Muscle of leg (tissue), 11 donors: Measurements from ENCODE around the gene MAP2K7. TPM values are rescaled to one million over a fixed set of nuclear protein-coding genes. Genes with fewer than 3 reads are reported as not detected.
"Not testable (repeated sequence)": the region's sequence is repeated elsewhere in the genome, so short reads cannot be mapped to it uniquely, and the experiment has no call there.

Source experiments
- DNase-seq: peaks from one replicate; pipeline ENCODE4 v3.0.0; 2013
- H3K27ac ChIP-seq: one replicate; pipeline ENCODE4 v1.5.1; 2013; ENCODE audit warnings: mild to moderate bottlenecking, low read length, control low read depth
- H3K27me3 ChIP-seq: one replicate; pipeline ENCODE4 v1.6.1; 2013; ENCODE audit warnings: low read length; ENCODE audit not compliant: control insufficient read depth, insufficient read depth
- H3K36me3 ChIP-seq: one replicate; pipeline ENCODE4 v1.6.1; 2013; ENCODE audit warnings: low read length; ENCODE audit not compliant: control insufficient read depth, insufficient read depth
- H3K4me1 ChIP-seq: one replicate; pipeline ENCODE4 v1.6.1; 2013; ENCODE audit warnings: low read length; ENCODE audit not compliant: control insufficient read depth, insufficient read depth
- H3K4me3 ChIP-seq: one replicate; pipeline ENCODE4 v1.5.1; 2013; ENCODE audit warnings: low read length, control low read depth
- H3K9me3 ChIP-seq: replicated peaks from 2 replicates; pipeline ENCODE4 v1.6.1; 2013; ENCODE audit warnings: low read depth, low read length; ENCODE audit not compliant: control insufficient read depth
- WGBS: methylation state at CpG from one replicate; pipeline ENCODE4 v1.1.5; 2013; ENCODE audit warnings: missing lambda C conversion rate; ENCODE audit not compliant: insufficient coverage; 5-methylcytosine and 5-hydroxymethylcytosine counted together
- polyA plus RNA-seq, 8 donors: library from polyadenylated mRNA; unstranded; fragments of 120-200 nt; gene quantifications; one replicate each; pipeline versions ENCODE4 v1.2.1 to v1.2.3, GENCODE V29; 2013; ENCODE audit warnings: inconsistent platforms in 1 of 8, low replicate concordance in 1 of 8; ENCODE audit not compliant: insufficient read length in 8 of 8, insufficient read depth in 1 of 8
- total RNA-seq: library from RNA; stranded (reverse); fragments of 120-200 nt; gene quantifications from one replicate; pipeline ENCODE4 v1.2.4, GENCODE V29; 2013

Gene MAP2K7
- total and polyA plus RNA-seq, 9 donors, result 8.0 to 26.9 (median 23.1) TPM

- no peaks in the 10 kb centered on the region for H3K9me3 ChIP-seq
These were observed 19.7 kb upstream of the MAP2K7 start for GRCh38 chr19:7883796-7884570.

GRCh38 chr19:7885818-7886217 is 17.9 kb upstream of the MAP2K7 start:
- no peaks in the 10 kb centered on the region for H3K9me3 ChIP-seq
- H3K27me3 ChIP-seq, result peaks cover 20% of the 10 kb centered on the region
- no peak for DNase-seq
- H3K27ac ChIP-seq, result no peak overlapping the region
- H3K36me3 ChIP-seq, result no peaks in the 10 kb centered on the region
- H3K4me1 ChIP-seq, result peaks cover 8% of the 10 kb centered on the region
- WGBS, result 81% methylated on average over 4 of the region's 8 CpGs
- no peak overlapping the region for H3K4me3 ChIP-seq

More at GRCh38 chr19:7883796-7884570, 19.7 kb upstream of the MAP2K7 start:
- Histone ChIP-seq H3K4me1 (peaks cover 14% of the 10 kb centered on the region), H3K27me3 (peaks cover 18% of the 10 kb centered on the region), H3K4me3 (no peak overlapping the region), H3K36me3 (no peaks in the 10 kb centered on the region), H3K27ac (no peak overlapping the region)
- 71% methylated on average over 1 of the region's 2 CpGs for WGBS
- DNase-seq, result no peak

GRCh38 chr19:7887408-7888144 is 16.1 kb upstream of the MAP2K7 start:
- H3K4me1 ChIP-seq, result peaks cover 8% of the 10 kb centered on the region
- 77% methylated on average over 10 of the region's 16 CpGs for WGBS
- no peak for DNase-seq
- H3K4me3 ChIP-seq, result no peak overlapping the region
- H3K27me3 ChIP-seq, result peaks cover 24% of the 10 kb centered on the region
- H3K27ac ChIP-seq, result no peak overlapping the region
- no peaks in the 10 kb centered on the region for H3K9me3 ChIP-seq
- no peaks in the 10 kb centered on the region for H3K36me3 ChIP-seq

GRCh38 chr19:7888145-7888825 is 15.4 kb upstream of the MAP2K7 start, which contains the start of gene LRRC8E:
Gene LRRC8E (plus strand): TSS chr19:7888510. CDS start chr19:7895604, 7,094 bp downstream.
- WGBS, result 7% methylated on average over 49 of the region's 53 CpGs
- Histone ChIP-seq H3K4me1 (peaks cover 8% of the 10 kb centered on the region), H3K27ac (no peak within 1 kb of the TSS), H3K36me3 (no peaks in the 10 kb centered on the region), H3K4me3 (peak within 1 kb of the TSS; percentile 21), H3K27me3 (peaks cover 24% of the 10 kb centered on the region), H3K9me3 (no peaks in the 10 kb centered on the region)
- DNase-seq, result peak; percentile 15

GRCh38 chr19:7888826-7889217 is 14.9 kb upstream of the MAP2K7 start:
- Histone ChIP-seq H3K27ac (no peak overlapping the region), H3K36me3 (no peaks in the 10 kb centered on the region), H3K4me3 (no peak overlapping the region), H3K9me3 (no peaks in the 10 kb centered on the region), H3K4me1 (peaks cover 8% of the 10 kb centered on the region), H3K27me3 (peaks cover 24% of the 10 kb centered on the region)
- DNase-seq, result no peak
- WGBS, result 76% methylated on average over 6 of the region's 8 CpGs

GRCh38 chr19:7893362-7894101 is 10.1 kb upstream of the MAP2K7 start:
- WGBS, result 83% methylated on average over 12 of the region's 18 CpGs

GRCh38 chr19:7894612-7895309 is 8.9 kb upstream of the MAP2K7 start:
- peaks cover 5% of the 10 kb centered on the region for H3K27me3 ChIP-seq
- H3K27ac ChIP-seq, result no peak overlapping the region
- WGBS, result 46% methylated on average over 18 of the region's 18 CpGs
- no peak overlapping the region for H3K4me3 ChIP-seq
- DNase-seq, result no peak
- H3K36me3 ChIP-seq, result no peaks in the 10 kb centered on the region
- H3K4me1 ChIP-seq, result no peaks in the 10 kb centered on the region
- H3K9me3 ChIP-seq, result no peaks in the 10 kb centered on the region

More at GRCh38 chr19:7893362-7894101, 10.1 kb upstream of the MAP2K7 start:
- not testable (repeated sequence) for H3K4me1 ChIP-seq, H3K27ac ChIP-seq, DNase-seq, H3K36me3 ChIP-seq, H3K4me3 ChIP-seq, H3K9me3 ChIP-seq
- H3K27me3 ChIP-seq, result peaks cover 10% of the 10 kb centered on the region

- no peak overlapping the region for H3K27ac ChIP-seq
- WGBS, result 89% methylated on average over 8 of the region's 13 CpGs
- no peaks in the 10 kb centered on the region for H3K9me3 ChIP-seq
- H3K4me1 ChIP-seq, result peaks cover 4% of the 10 kb centered on the region
- H3K4me3 ChIP-seq, result no peak overlapping the region
- H3K36me3 ChIP-seq, result no peaks in the 10 kb centered on the region
- H3K27me3 ChIP-seq, result peaks cover 5% of the 10 kb centered on the region
- DNase-seq, result no peak
These were observed 8.1 kb upstream of the MAP2K7 start for GRCh38 chr19:7895565-7895964.

GRCh38 chr19:7897292-7897691 is 6.4 kb upstream of the MAP2K7 start:
- DNase-seq, result no peak
- no peaks in the 10 kb centered on the region for H3K36me3 ChIP-seq
- no peak overlapping the region for H3K4me3 ChIP-seq
- H3K27ac ChIP-seq, result no peak overlapping the region
- H3K27me3 ChIP-seq, result no peaks in the 10 kb centered on the region
- 87% methylated on average over 7 of the region's 11 CpGs for WGBS
- H3K4me1 ChIP-seq, result peaks cover 12% of the 10 kb centered on the region
- no peaks in the 10 kb centered on the region for H3K9me3 ChIP-seq
